Astrocyte of the cerebellum (primary cell): ENCODE data around the gene LETM1.
"Not testable (repeated sequence)": the region's sequence is repeated elsewhere in the genome, so short reads cannot be mapped to it uniquely, and the experiment has no call there.

ENCODE experiments used
- DNase-seq: peaks from one replicate; pipeline ENCODE4 v3.0.0-alpha.2; 2011; ENCODE audit warnings: low read depth
- H3K4me3 ChIP-seq: 2 replicates; pipeline ENCODE4 v1.5.1; 2011; ENCODE audit warnings: mild to moderate bottlenecking, low read depth, low read length, moderate library complexity
- CTCF ChIP-seq: IDR thresholded peaks from 2 replicates; pipeline ENCODE4 v1.5.1; 2012; ENCODE audit warnings: low read length, low read depth, moderate library complexity, mild to moderate bottlenecking; ENCODE audit errors: missing control alignments
- in situ Hi-C: cut with HindIII; loops from 2 replicates; pipeline ENCODE4 v1.10.0; 2017; ENCODE audit warnings: low sequenced_read_pairs

Gene LETM1

GRCh38 chr4:1839282-1839681 is 16.7 kb downstream of the LETM1 start:
- DNase-seq, result no peak
- TF ChIP-seq CTCF, result no peak
- H3K4me3 ChIP-seq, result no peak overlapping the region
- in situ Hi-C loops, result no loop called here

- H3K4me3 ChIP-seq, result no peak overlapping the region
- no peak for DNase-seq
- in situ Hi-C loops, result no loop called here
- no peak for TF ChIP-seq CTCF
Measured at GRCh38 chr4:1837069-1837468, 18.9 kb downstream of the LETM1 start.

- no peak for DNase-seq
- no peak for TF ChIP-seq CTCF
- in situ Hi-C loops, result no loop called here
Measured at GRCh38 chr4:1836650-1837049, 19.3 kb downstream of the LETM1 start.

GRCh38 chr4:1835836-1836235 is 20.1 kb downstream of the LETM1 start:
- DNase-seq, H3K4me3 ChIP-seq, in situ Hi-C loops: not testable (repeated sequence)

More at GRCh38 chr4:1836650-1837049, 19.3 kb downstream of the LETM1 start:
- H3K4me3 ChIP-seq, result no peak overlapping the region

- in situ Hi-C loops, result no loop called here
- H3K4me3 ChIP-seq, result no peak overlapping the region
- TF ChIP-seq CTCF, result no peak
- no peak for DNase-seq
Measured at GRCh38 chr4:1834047-1834775, 21.7 kb downstream of the LETM1 start.

GRCh38 chr4:1833307-1834046 is 22.5 kb downstream of the LETM1 start:
- H3K4me3 ChIP-seq, result no peak overlapping the region
- in situ Hi-C loops, result no loop called here
- DNase-seq, result no peak
- no peak for TF ChIP-seq CTCF

GRCh38 chr4:1832690-1833089 is 23.3 kb downstream of the LETM1 start:
- no peak for DNase-seq
- no peak for TF ChIP-seq CTCF
- no peak overlapping the region for H3K4me3 ChIP-seq
- in situ Hi-C loops, result no loop called here
